ENCODE measurements around the gene ADGB.

Gene ADGB

GRCh38 chr6:146582857-146583256 is 15.9 kb upstream of the ADGB start:
- Histone ChIP-seq H3K9me3 (ENCODE audit: control insufficient read depth, low read length) (no peaks in the 10 kb centered on the region), H3K4me1 (ENCODE audit: control insufficient read depth, insufficient read depth, low read length, poor library complexity, severe bottlenecking) (no peaks in the 10 kb centered on the region), H3K4me3 (ENCODE audit: insufficient read depth, low read depth, low read length, poor library complexity, severe bottlenecking) (no peak overlapping the region), H3K27me3 (replicated peaks; ENCODE audit: control insufficient read depth, insufficient read depth, low read length, poor library complexity, severe bottlenecking) (no peaks in the 10 kb centered on the region), H3K27ac (ENCODE audit: insufficient read depth, low read length, poor library complexity, severe bottlenecking) (no peak overlapping the region), H3K36me3 (ENCODE audit: control insufficient read depth, insufficient read depth, low read length) (no peaks in the 10 kb centered on the region)
- DNase-seq, result no peak

- Histone ChIP-seq H3K4me3 (ENCODE audit: insufficient read depth, low read depth, low read length, poor library complexity, severe bottlenecking) (no peak overlapping the region), H3K27ac (ENCODE audit: insufficient read depth, low read length, poor library complexity, severe bottlenecking) (no peak overlapping the region)
- DNase-seq, result no peak
These were observed 14.8 kb upstream of the ADGB start for GRCh38 chr6:146583966-146584365.

DNA sequence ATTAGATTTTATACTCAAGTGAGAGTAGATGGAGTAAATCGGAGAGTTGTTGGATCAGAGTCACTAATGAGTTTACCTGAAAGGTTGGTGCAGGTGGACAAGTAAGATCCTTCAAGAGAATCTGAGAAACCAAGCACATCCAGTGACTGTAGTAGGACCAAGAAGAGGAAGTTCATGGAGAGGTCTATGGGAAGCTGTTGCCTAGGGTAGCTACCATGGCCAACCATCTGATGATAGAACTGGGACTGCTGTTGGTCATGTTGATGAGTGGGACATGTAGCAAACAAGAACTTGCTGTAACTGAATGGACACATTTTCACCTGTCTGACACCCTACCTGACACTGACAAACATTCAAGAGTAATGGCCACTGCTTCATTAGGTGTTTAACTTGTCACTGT is 11.3 kb upstream of the ADGB start:
- DNase-seq, result no peak
- Histone ChIP-seq H3K36me3 (ENCODE audit: control insufficient read depth, insufficient read depth, low read length) (no peaks in the 10 kb centered on the region), H3K9me3 (ENCODE audit: control insufficient read depth, low read length) (no peaks in the 10 kb centered on the region), H3K4me1 (ENCODE audit: control insufficient read depth, insufficient read depth, low read length, poor library complexity, severe bottlenecking) (no peaks in the 10 kb centered on the region), H3K27me3 (replicated peaks; ENCODE audit: control insufficient read depth, insufficient read depth, low read length, poor library complexity, severe bottlenecking) (no peaks in the 10 kb centered on the region), H3K4me3 (ENCODE audit: insufficient read depth, low read depth, low read length, poor library complexity, severe bottlenecking) (no peak overlapping the region), H3K27ac (ENCODE audit: insufficient read depth, low read length, poor library complexity, severe bottlenecking) (no peak overlapping the region)

More at GRCh38 chr6:146583966-146584365, 14.8 kb upstream of the ADGB start:
- Histone ChIP-seq H3K4me1 (ENCODE audit: control insufficient read depth, insufficient read depth, low read length, poor library complexity, severe bottlenecking) (no peaks in the 10 kb centered on the region), H3K9me3 (ENCODE audit: control insufficient read depth, low read length) (no peaks in the 10 kb centered on the region), H3K36me3 (ENCODE audit: control insufficient read depth, insufficient read depth, low read length) (no peaks in the 10 kb centered on the region), H3K27me3 (replicated peaks; ENCODE audit: control insufficient read depth, insufficient read depth, low read length, poor library complexity, severe bottlenecking) (no peaks in the 10 kb centered on the region)

DNA sequence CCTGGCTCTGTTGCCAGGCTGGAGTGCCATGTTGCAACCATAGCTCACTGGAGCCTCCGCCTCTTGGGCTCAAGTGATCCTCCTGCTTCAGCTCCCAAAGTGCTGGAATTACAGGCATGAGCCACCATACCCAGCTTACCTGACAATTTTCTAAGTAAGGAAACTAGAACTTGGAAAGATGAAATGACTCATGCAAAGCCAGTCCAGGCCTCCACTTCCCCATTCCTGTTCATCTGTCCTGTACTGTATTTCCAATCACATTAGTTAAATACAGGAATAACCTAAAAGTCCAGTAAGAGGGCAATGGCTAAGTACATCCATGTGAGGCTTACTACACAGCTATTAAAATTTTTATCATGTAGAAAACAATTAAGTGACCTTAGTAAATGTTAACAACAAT is 8.3 kb upstream of the ADGB start:
- Histone ChIP-seq H3K27me3 (replicated peaks; ENCODE audit: control insufficient read depth, insufficient read depth, low read length, poor library complexity, severe bottlenecking) (no peaks in the 10 kb centered on the region), H3K4me1 (ENCODE audit: control insufficient read depth, insufficient read depth, low read length, poor library complexity, severe bottlenecking) (no peaks in the 10 kb centered on the region), H3K27ac (ENCODE audit: insufficient read depth, low read length, poor library complexity, severe bottlenecking) (no peak overlapping the region), H3K4me3 (ENCODE audit: insufficient read depth, low read depth, low read length, poor library complexity, severe bottlenecking) (no peak overlapping the region), H3K36me3 (ENCODE audit: control insufficient read depth, insufficient read depth, low read length) (no peaks in the 10 kb centered on the region), H3K9me3 (ENCODE audit: control insufficient read depth, low read length) (no peaks in the 10 kb centered on the region)
- no peak for DNase-seq

DNA sequence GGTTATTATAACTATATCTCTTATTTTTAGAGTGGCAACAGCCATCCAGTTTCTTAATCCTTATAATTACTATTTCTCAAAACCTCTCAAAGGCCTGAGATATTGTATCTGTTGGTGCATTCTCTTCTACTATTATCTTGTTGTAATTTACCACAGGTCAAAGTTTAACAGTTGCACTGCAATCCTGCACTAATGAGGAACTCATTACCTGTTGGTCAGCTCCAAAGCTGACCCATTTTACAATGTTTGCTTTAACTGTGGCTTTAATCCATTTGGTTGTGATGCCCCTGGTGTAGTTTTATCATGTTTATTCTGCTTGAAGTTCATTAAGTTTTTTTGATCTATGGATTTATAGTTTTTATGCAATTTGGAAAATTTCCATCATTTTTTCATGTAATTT is 6.3 kb upstream of the ADGB start:
- DNase-seq, result no peak
- Histone ChIP-seq H3K27me3 (replicated peaks; ENCODE audit: control insufficient read depth, insufficient read depth, low read length, poor library complexity, severe bottlenecking) (no peaks in the 10 kb centered on the region), H3K4me1 (ENCODE audit: control insufficient read depth, insufficient read depth, low read length, poor library complexity, severe bottlenecking) (no peaks in the 10 kb centered on the region), H3K4me3 (ENCODE audit: insufficient read depth, low read depth, low read length, poor library complexity, severe bottlenecking) (no peak overlapping the region), H3K27ac (ENCODE audit: insufficient read depth, low read length, poor library complexity, severe bottlenecking) (no peak overlapping the region), H3K9me3 (ENCODE audit: control insufficient read depth, low read length) (no peaks in the 10 kb centered on the region), H3K36me3 (ENCODE audit: control insufficient read depth, insufficient read depth, low read length) (no peaks in the 10 kb centered on the region)

DNA sequence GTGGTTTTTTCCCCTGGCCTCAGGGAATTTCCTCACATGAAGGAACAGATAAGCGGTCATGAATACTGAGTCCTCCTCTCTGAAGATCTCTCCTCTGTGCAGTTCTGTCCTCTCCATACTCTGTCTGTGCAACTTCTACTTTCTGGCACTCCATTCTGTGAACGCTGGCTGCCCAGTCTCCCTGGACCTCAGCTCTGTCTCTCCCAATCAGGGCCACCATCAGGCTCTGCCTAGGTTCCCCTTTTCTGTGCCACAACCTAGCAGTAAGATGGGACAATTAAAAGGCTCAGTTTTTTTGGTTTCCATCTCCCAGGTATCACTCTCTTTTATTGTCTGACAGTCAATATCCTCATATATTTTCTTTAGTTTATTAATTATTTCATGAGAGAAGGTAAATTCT is 4.8 kb upstream of the ADGB start:
- H3K9me3 ChIP-seq (ENCODE audit: control insufficient read depth, low read length), result no peaks in the 10 kb centered on the region
- H3K27ac ChIP-seq (ENCODE audit: insufficient read depth, low read length, poor library complexity, severe bottlenecking), result no peak overlapping the region
- H3K4me3 ChIP-seq (ENCODE audit: insufficient read depth, low read depth, low read length, poor library complexity, severe bottlenecking), result no peak overlapping the region
- no peaks in the 10 kb centered on the region for H3K4me1 ChIP-seq (ENCODE audit: control insufficient read depth, insufficient read depth, low read length, poor library complexity, severe bottlenecking)
- DNase-seq, result no peak
- no peaks in the 10 kb centered on the region for H3K36me3 ChIP-seq (ENCODE audit: control insufficient read depth, insufficient read depth, low read length)
- H3K27me3 ChIP-seq (replicated peaks; ENCODE audit: control insufficient read depth, insufficient read depth, low read length, poor library complexity, severe bottlenecking), result no peaks in the 10 kb centered on the region

DNA sequence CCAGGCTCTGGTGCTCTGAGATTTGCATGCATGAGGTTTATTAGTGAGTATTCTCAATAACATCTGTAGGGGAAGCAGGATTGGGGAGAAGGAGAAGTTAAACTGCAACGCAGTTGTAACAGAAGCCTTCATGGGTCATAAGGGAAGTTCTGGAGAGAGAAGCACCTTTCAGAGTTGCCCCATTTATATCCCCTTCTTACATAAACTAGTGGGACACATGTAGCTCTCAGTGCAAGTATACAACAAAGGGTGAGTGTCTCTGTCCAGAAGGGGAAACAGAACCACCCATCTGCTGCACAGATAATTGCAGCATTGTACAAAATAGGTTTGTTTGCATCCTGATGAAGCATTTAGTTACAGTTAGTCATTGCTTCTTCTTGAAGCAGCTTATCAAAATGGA is 4.3 kb upstream of the ADGB start:
- Histone ChIP-seq H3K27ac (ENCODE audit: insufficient read depth, low read length, poor library complexity, severe bottlenecking) (no peak overlapping the region), H3K4me1 (ENCODE audit: control insufficient read depth, insufficient read depth, low read length, poor library complexity, severe bottlenecking) (no peaks in the 10 kb centered on the region), H3K27me3 (replicated peaks; ENCODE audit: control insufficient read depth, insufficient read depth, low read length, poor library complexity, severe bottlenecking) (no peaks in the 10 kb centered on the region), H3K4me3 (ENCODE audit: insufficient read depth, low read depth, low read length, poor library complexity, severe bottlenecking) (no peak overlapping the region), H3K36me3 (ENCODE audit: control insufficient read depth, insufficient read depth, low read length) (no peaks in the 10 kb centered on the region), H3K9me3 (ENCODE audit: control insufficient read depth, low read length) (no peaks in the 10 kb centered on the region)
- DNase-seq, result no peak

DNA sequence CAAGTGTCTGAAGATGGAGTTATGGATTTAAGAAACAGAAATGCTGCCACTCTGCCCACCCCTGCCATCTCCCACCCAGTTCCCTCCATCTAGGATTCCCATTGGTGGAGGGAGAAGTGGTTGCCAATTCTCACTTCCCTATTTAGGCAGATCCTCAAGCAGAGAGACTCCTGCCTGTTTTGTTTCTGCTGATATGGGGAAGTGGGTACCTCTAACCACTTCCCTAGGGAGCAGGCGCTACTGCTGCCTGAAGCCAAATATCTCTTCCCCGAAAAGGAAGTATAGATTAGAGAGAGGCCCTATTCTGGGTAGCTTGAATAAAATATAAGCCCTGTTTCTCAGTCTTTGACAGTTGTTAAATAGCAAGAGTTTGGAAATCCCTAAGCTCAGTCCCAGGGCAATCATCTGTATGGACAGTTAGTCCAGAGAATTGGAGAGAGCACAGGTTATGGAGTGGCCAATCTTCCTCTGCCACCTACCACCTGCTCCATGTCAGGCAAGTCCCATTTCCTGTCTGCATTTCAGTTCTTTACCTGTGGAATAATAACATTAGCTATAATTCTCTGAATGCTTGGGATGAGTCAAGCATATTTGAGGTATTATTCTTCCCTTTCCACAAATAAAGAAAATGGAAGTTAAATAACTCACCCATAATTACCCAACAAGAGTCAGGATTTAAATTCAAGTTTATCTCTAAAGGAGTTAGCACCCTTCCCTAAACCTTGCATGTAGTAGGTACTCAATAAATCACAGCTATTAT is 2.6 kb upstream of the ADGB start:
- no peak for DNase-seq
- H3K4me1 ChIP-seq (ENCODE audit: control insufficient read depth, insufficient read depth, low read length, poor library complexity, severe bottlenecking), result no peaks in the 10 kb centered on the region
- no peak overlapping the region for H3K27ac ChIP-seq (ENCODE audit: insufficient read depth, low read length, poor library complexity, severe bottlenecking)
- H3K4me3 ChIP-seq (ENCODE audit: insufficient read depth, low read depth, low read length, poor library complexity, severe bottlenecking), result no peak overlapping the region
- H3K9me3 ChIP-seq (ENCODE audit: control insufficient read depth, low read length), result no peaks in the 10 kb centered on the region
- no peaks in the 10 kb centered on the region for H3K36me3 ChIP-seq (ENCODE audit: control insufficient read depth, insufficient read depth, low read length)
- H3K27me3 ChIP-seq (replicated peaks; ENCODE audit: control insufficient read depth, insufficient read depth, low read length, poor library complexity, severe bottlenecking), result no peaks in the 10 kb centered on the region

GRCh38 chr6:146601352-146601751 is 2.6 kb downstream of the ADGB start:
- H3K4me3 ChIP-seq (ENCODE audit: insufficient read depth, low read depth, low read length, poor library complexity, severe bottlenecking), result no peak overlapping the region
- DNase-seq, result no peak
- H3K27me3 ChIP-seq (replicated peaks; ENCODE audit: control insufficient read depth, insufficient read depth, low read length, poor library complexity, severe bottlenecking), result no peaks in the 10 kb centered on the region
- H3K27ac ChIP-seq (ENCODE audit: insufficient read depth, low read length, poor library complexity, severe bottlenecking), result no peak overlapping the region
- H3K4me1 ChIP-seq (ENCODE audit: control insufficient read depth, insufficient read depth, low read length, poor library complexity, severe bottlenecking), result no peaks in the 10 kb centered on the region
- H3K9me3 ChIP-seq (ENCODE audit: control insufficient read depth, low read length), result no peaks in the 10 kb centered on the region
- H3K36me3 ChIP-seq (ENCODE audit: control insufficient read depth, insufficient read depth, low read length), result no peaks in the 10 kb centered on the region

DNA sequence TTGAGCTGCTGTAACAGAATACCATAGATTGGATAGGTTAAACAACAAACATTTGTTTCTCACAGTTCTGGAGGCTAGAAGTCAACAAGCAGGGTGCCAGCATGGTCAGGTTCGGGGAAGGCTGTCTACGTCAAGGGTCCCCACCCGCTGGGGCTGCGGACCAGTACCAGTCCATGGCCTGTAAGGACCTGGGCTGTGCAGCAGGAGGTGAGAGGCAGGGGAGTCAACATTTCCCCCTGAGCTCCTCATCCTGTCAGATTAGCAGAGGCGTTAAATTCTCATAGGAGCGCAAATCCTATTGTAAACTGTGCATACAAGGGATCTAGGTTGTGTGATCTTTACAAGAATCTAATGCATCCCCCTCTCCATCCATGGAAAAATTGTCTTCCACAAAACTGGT is 3.8 kb downstream of the ADGB start:
- H3K27me3 ChIP-seq (replicated peaks; ENCODE audit: control insufficient read depth, insufficient read depth, low read length, poor library complexity, severe bottlenecking), result no peaks in the 10 kb centered on the region
- no peaks in the 10 kb centered on the region for H3K4me1 ChIP-seq (ENCODE audit: control insufficient read depth, insufficient read depth, low read length, poor library complexity, severe bottlenecking)
- DNase-seq, result no peak
- no peak overlapping the region for H3K27ac ChIP-seq (ENCODE audit: insufficient read depth, low read length, poor library complexity, severe bottlenecking)
- H3K9me3 ChIP-seq (ENCODE audit: control insufficient read depth, low read length), result no peaks in the 10 kb centered on the region
- no peak overlapping the region for H3K4me3 ChIP-seq (ENCODE audit: insufficient read depth, low read depth, low read length, poor library complexity, severe bottlenecking)
- H3K36me3 ChIP-seq (ENCODE audit: control insufficient read depth, insufficient read depth, low read length), result no peaks in the 10 kb centered on the region
